Skin epidermis (tissue), 12 donors: ENCODE data around the gene RACGAP1.

ENCODE experiments used
- H3K27ac ChIP-seq, 21 experiments: fragments of 200-600 bp; sonication (generic) in 11 of 21; one replicate each; pipeline ENCODE4 v1.5.0; 2020; ENCODE audit warnings: mild to moderate bottlenecking in 3 of 21, inconsistent platforms in 2 of 21, moderate library complexity in 2 of 21
- H3K4me3 ChIP-seq, 7 experiments: fragments of 200-600 bp; sonication (generic) in 2 of 7; one replicate each; pipeline ENCODE4 v1.5.0; 2020; ENCODE audit warnings: inconsistent platforms in 2 of 7, mild to moderate bottlenecking in 2 of 7, moderate library complexity in 1 of 7

The RACGAP1 gene

DNA sequence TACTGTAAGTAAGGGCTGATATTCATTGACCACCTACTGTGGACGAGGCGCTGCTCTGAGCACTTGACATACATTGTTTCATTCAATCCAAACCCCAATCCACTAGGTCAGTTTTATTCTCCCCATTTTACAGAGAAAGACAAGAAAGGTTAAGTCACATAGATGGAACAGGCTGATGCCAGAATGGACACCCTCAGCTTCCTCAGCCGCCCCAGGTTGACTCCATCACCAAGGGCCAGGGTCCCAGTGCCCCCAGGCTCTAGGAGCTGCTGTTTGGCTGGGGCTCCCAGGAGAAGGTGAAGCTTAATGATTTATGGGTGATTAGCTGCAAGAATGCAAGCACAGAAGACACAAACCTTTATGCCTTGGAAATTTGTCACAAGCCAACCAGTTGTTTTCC lies 75.4 kb downstream of the RACGAP1 start:
- H3K4me3 ChIP-seq: no peak overlapping the region
- no peak overlapping the region for H3K27ac ChIP-seq

DNA sequence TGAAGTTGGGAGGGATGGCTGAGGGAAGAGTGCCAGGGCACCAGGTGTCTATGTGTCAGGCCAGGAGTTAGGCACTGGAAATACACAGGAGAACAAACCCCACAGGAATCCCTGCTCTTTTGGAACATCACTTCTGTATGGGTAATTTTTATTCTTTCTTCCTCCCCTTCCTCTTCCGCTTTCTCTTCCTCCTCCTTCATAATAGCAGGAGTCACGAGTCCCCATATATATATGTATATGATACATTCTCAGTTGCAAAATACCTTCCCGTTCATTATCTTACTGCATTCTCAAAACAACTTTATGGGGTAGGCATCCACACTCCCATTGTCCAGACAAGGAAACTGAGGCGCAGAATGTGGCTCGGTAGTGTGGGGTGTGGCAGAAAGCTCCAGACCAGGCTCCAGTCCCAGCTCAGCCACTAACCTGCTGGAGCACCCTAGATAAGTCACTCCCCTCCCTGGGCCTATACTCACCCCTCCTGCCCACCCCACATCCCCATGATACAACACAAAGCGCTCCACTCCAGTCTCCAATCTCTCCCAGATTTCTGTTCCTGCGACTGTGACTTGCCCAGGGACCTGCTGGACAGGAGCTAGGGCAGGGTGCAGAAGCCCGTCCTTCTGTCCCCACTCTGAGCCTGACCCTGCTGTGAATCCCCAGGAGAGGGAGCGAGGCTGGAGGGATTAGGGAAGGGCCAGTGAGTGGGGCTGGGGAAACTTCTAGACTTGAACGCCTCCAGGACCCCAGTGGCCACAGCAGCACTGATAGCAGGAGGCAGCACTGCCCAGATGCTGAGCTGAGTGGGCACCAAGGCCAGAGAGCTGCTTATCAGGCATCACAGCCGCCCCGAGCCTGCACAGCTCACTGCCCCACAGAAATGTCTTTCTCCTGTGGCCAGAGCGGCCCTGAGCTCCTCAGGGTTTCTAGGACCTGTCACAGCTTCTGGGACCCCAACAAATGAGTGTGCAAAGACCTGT lies 76.1 kb downstream of the RACGAP1 start:
- no peak overlapping the region for H3K27ac ChIP-seq
- H3K4me3 ChIP-seq: no peak overlapping the region

DNA sequence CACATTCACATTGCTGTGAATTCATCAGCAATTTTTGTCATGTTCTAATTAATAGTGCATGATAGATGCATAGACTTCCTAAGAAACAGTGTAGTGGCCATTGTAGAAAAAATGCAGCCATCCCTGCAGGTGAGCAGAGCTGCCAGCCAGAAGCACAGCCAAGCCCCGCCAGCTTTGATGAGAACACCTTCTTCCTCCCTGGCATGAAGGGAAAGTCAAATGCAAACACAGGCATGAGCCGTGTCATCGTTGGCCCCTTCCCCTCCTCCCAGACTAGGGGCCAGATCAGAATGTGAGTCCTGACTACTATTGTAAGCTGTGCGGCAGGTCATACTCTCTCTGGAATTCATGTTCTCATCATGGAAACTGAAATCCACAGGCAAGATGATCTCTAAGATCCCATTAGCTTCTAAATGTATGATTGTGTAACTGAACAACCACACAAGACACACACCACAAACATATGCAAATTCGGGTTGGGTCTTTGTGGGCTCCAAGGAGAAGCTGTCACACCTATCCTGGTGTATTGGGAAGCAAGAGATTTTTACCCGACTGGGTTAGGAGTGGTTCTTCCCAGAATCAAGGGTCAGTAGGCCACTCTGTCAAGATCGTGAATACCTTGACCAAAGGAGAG lies 77.6 kb downstream of the RACGAP1 start:
- Histone ChIP-seq H3K4me3 (no peak overlapping the region), H3K27ac (no peak overlapping the region)

DNA sequence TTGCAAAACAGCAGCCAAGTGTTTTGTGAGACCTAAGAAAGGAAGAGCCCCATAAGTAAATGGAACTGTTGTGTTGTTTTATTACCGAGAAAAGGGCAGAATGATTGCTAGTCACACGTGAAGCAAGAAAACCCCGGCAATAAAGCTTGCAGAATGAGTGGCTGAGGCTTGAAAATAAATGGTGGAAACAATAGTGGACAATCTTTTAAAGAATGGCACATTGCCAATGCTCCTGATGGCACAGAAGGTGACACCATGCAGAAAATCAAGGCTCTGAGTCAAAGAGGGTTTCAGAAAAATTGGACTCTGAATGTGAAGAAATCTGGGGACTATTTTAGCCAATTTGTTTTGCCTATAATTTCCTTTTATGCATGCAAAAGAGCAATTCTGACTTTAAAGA lies 78.8 kb downstream of the RACGAP1 start:
- Histone ChIP-seq H3K4me3 (no peak overlapping the region), H3K27ac (peak overlapping the region in 2 of 21 experiments; percentile 11 to 25)

GRCh38 chr12:49946086-49946485 lies 79.2 kb downstream of the RACGAP1 start:
- Histone ChIP-seq H3K27ac (peak overlapping the region in 9 of 21 experiments; percentile 27 to 71 (median 58)), H3K4me3 (no peak overlapping the region)

DNA sequence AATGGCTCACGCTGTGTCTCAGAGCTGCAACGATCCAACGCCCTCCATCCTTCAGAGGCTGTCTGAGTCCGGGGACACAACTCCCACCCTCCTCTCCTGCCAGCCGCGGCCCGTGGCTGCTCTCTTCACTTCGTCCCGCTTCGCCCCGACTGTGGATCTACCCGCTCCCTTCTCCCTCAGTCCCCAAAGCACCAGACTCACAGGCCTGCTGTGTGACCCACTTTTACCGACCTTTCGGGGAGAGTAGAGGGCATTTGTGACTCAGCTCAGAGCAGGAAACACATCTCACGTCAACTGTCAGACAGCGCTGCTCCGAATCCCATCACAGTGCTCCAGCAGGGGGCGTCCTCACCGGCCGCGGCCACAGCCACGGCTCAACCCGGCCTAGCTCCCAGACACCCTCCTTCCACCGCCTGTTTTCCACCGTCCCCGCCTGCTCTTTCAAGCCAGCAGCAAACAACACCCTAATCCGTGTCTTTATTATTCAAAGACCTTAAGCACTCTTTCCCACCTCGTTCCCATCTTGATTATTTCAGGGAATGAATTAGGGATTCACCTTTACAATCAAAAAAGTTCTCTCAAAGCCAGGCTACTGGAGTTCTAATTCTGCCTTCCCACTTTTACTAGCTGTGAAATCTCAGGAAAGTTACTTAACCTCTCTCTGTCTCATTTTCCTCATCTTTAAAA lies 79.8 kb downstream of the RACGAP1 start:
- peak overlapping the region in 12 of 21 experiments; percentile 16 to 81 (median 56) for H3K27ac ChIP-seq
- peak overlapping the region in 4 of 7 experiments; percentile 0 to 10 (median 10) for H3K4me3 ChIP-seq

- peak overlapping the region in 7 of 21 experiments; percentile 27 to 81 (median 60) for H3K27ac ChIP-seq
Observed at GRCh38 chr12:49944718-49945117, 80.6 kb downstream of the RACGAP1 start.

GRCh38 chr12:49944046-49944445 lies 81.2 kb downstream of the RACGAP1 start:
- Histone ChIP-seq H3K4me3 (no peak overlapping the region), H3K27ac (peak overlapping the region in 4 of 21 experiments; percentile 9 to 81 (median 60))

More at GRCh38 chr12:49944718-49945117, 80.6 kb downstream of the RACGAP1 start:
- no peak overlapping the region for H3K4me3 ChIP-seq

GRCh38 chr12:49943625-49943960 lies 81.7 kb downstream of the RACGAP1 start:
- Histone ChIP-seq H3K27ac (peak overlapping the region in 6 of 21 experiments; percentile 9 to 81 (median 44)), H3K4me3 (no peak overlapping the region)

DNA sequence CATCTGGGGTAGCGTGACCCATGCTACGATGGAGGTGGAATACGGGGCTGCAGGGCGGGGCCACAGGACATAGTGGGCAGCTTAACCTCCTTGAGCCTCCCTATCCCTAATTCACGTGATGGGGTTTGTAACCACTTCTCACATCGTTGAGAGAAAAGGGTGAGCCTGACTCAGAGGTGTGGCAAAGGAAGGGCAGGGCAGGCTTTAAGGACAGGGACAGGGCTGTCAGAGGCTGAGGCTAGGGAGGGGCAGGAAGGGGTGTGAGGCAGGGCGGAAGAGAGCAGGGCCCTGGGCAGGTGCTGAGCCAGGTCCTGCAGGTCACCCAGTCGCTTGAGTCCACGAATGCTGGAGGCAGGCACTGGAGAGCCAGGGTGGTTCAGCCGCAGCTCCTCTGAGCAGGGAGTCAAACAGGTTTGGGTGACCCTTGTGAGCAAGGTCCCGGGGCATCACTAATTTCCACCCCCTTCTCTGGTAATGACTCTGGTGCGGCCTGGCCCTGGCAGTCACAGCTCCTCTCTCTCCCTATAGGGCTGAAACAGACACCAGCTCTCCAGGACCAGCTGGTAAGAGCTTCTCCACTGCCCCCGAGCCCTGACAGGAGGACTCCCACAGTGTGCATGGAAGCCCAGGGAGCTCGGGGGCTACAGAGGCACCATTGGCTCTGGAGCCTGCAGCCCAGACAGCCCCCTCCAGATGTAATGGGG lies 82.2 kb downstream of the RACGAP1 start:
- Histone ChIP-seq H3K4me3 (no peak overlapping the region), H3K27ac (peak overlapping the region in 7 of 21 experiments; percentile 9 to 81 (median 29))

GRCh38 chr12:49942512-49942893 lies 82.8 kb downstream of the RACGAP1 start:
- H3K27ac ChIP-seq: peak overlapping the region in 1 of 21 experiments; percentile 81
- H3K4me3 ChIP-seq: no peak overlapping the region

DNA sequence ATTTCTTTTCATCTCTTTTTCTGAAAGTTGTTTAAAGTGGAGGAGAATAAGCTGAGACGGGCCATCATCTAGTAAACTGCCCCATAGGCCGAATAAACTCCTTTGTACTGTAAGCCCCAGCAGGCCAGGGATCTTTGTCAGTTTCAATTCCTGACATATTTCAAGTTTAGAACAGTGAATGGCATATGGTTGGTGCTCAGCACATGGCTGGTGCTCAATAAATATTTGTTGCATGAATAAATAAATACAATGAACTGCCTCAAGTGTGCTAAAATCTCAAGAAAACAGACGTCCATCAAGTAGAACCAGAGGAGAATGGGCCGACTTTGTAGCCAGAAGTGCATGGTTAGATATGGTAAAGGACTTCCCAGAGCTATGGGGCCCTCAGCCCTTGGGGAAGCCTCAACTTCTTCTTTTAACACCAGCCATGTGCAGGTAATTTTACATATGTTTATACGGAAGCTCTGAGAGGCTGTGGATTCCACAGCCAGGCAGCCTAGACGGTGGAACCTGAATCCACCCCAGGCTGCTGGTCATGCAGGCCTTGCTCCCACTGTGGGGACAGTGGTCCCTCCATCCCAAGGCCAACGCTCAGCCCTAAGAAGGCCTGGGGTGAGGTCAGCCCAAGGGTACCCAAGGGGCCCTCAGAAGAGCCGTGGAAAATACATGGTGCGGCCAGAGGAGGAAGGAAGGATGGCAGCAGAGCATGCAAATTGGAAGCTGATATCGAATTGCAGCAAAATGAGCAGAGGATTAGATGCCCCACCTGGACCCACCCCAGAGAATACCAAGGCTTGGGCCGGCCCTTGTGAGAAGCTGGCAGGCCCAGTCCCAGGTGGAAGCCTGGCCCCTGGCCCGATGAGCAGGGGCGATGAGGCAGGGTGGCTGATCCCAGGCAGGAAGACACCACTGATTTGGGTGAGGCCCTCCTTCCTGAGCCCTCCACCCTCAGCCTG lies 83.5 kb downstream of the RACGAP1 start:
- Histone ChIP-seq H3K4me3 (no peak overlapping the region), H3K27ac (no peak overlapping the region)

GRCh38 chr12:49939707-49940106 lies 85.6 kb downstream of the RACGAP1 start:
- Histone ChIP-seq H3K27ac (no peak overlapping the region), H3K4me3 (no peak overlapping the region)

- Histone ChIP-seq H3K27ac (no peak overlapping the region), H3K4me3 (no peak overlapping the region)
Observed at GRCh38 chr12:49939307-49939706, 86.0 kb downstream of the RACGAP1 start.
